Bronchial epithelial cell (primary cell): ENCODE results near the gene PPIF. TPM values are rescaled to one million over a fixed set of nuclear protein-coding genes. Genes with fewer than 3 reads are reported as not detected.
"Not testable (repeated sequence)": the region's sequence is repeated elsewhere in the genome, so short reads cannot be mapped to it uniquely, and the experiment has no call there.

Experiments
- DNase-seq: peaks from one replicate; pipeline ENCODE4 v3.0.0-alpha.2; 2010; ENCODE audit warnings: low read depth
- FAIRE-seq: peaks from 2 replicates; lab custom pipeline; 2011; peaks lifted over from hg19 to GRCh38; lab: Jason Lieb, UNC
- H3K27me3 ChIP-seq: 2 replicates; pipeline ENCODE4 v1.5.1; 2011; ENCODE audit warnings: low read length; ENCODE audit not compliant: control insufficient read depth, insufficient read depth
- H3K36me3 ChIP-seq: 2 replicates; pipeline ENCODE4 v1.5.1; 2011; ENCODE audit warnings: low read length; ENCODE audit not compliant: control insufficient read depth, insufficient read depth
- H3K4me3 ChIP-seq: 2 replicates; pipeline ENCODE4 v1.5.1; 2011; ENCODE audit warnings: mild to moderate bottlenecking, low read depth, low read length, control low read depth
- CTCF ChIP-seq: IDR thresholded peaks from 2 replicates; pipeline ENCODE4 v1.5.1; 2011; ENCODE audit warnings: mild to moderate bottlenecking, moderate library complexity, low read length, control low read depth, inconsistent platforms; ENCODE audit not compliant: insufficient read depth, severe bottlenecking
- total RNA-seq: library from RNA; depleted of rRNA; stranded (reverse); fragments of >200 nt; gene quantifications from 2 replicates; pipeline ENCODE4 v1.2.1, GENCODE V29; 2014

Gene PPIF
- total RNA-seq, 1 donor from 2014 or later = 27.1 TPM

- no peak for DNase-seq
- no peak overlapping the region for H3K4me3 ChIP-seq
- TF ChIP-seq CTCF = no peak
- no peaks in the 10 kb centered on the region for H3K36me3 ChIP-seq
- no peaks in the 10 kb centered on the region for H3K27me3 ChIP-seq
- no peak for FAIRE-seq
Measured at GRCh38 chr10:79335470-79336235, 11.6 kb upstream of the PPIF start.

GRCh38 chr10:79336276-79336675 is 11.0 kb upstream of the PPIF start:
- no peak for FAIRE-seq
- no peak for DNase-seq
- no peak overlapping the region for H3K4me3 ChIP-seq
- TF ChIP-seq CTCF = no peak
- H3K36me3 ChIP-seq = no peaks in the 10 kb centered on the region
- H3K27me3 ChIP-seq = no peaks in the 10 kb centered on the region

GRCh38 chr10:79336739-79337138 is 10.5 kb upstream of the PPIF start:
- H3K4me3 ChIP-seq = no peak overlapping the region
- DNase-seq (no peak), FAIRE-seq (no peak)
- no peaks in the 10 kb centered on the region for H3K36me3 ChIP-seq
- TF ChIP-seq CTCF = no peak
- H3K27me3 ChIP-seq = no peaks in the 10 kb centered on the region

GRCh38 chr10:79337783-79338469 is 9.3 kb upstream of the PPIF start:
- H3K27me3 ChIP-seq, H3K4me3 ChIP-seq, FAIRE-seq, H3K36me3 ChIP-seq, DNase-seq: not testable (repeated sequence)

GRCh38 chr10:79339266-79339665 is 8.0 kb upstream of the PPIF start:
- H3K27me3 ChIP-seq = no peaks in the 10 kb centered on the region
- FAIRE-seq = no peak
- H3K36me3 ChIP-seq = no peaks in the 10 kb centered on the region
- no peak overlapping the region for H3K4me3 ChIP-seq
- TF ChIP-seq CTCF = no peak
- no peak for DNase-seq

- no peaks in the 10 kb centered on the region for H3K36me3 ChIP-seq
- no peak for TF ChIP-seq CTCF
- FAIRE-seq (no peak), DNase-seq (no peak)
- H3K4me3 ChIP-seq = no peak overlapping the region
- no peaks in the 10 kb centered on the region for H3K27me3 ChIP-seq
Measured at GRCh38 chr10:79340646-79341244, 6.5 kb upstream of the PPIF start.
